Activated CD4-positive, alpha-beta T cell treated with anti-CD3 and anti-CD28 coated beads, Interleukin-2, amount 50 U/mL, for 48 hours (primary cell): ENCODE results near the gene PDGFRB.

Experiments
- DNase-seq, 2 experiments: peaks; one replicate each; pipeline ENCODE4 v3.0.0-alpha.2; 2020

Gene PDGFRB

GRCh38 chr5:150143350-150144245, 12.0 kb downstream of the PDGFRB start:
- DNase-seq: no peak

- DNase-seq: no peak
These were observed 12.7 kb downstream of the PDGFRB start for GRCh38 chr5:150142959-150143349.

- no peak for DNase-seq
These were observed 13.3 kb downstream of the PDGFRB start for GRCh38 chr5:150142185-150142958.

- DNase-seq: no peak
These were observed 14.0 kb downstream of the PDGFRB start for GRCh38 chr5:150141544-150142184.

GRCh38 chr5:150140830-150141229, 14.8 kb downstream of the PDGFRB start:
- DNase-seq: no peak

- DNase-seq: no peak
These were observed 16.3 kb downstream of the PDGFRB start for GRCh38 chr5:150139334-150139733.

- DNase-seq: no peak
These were observed 16.9 kb downstream of the PDGFRB start for GRCh38 chr5:150138551-150139265.

GRCh38 chr5:150137997-150138396, 17.6 kb downstream of the PDGFRB start:
- DNase-seq: no peak

GRCh38 chr5:150137168-150137957, 18.3 kb downstream of the PDGFRB start:
- no peak for DNase-seq

GRCh38 chr5:150136305-150137167, 19.1 kb downstream of the PDGFRB start:
- DNase-seq: no peak

GRCh38 chr5:150135557-150136304, 19.9 kb downstream of the PDGFRB start:
- no peak for DNase-seq

- DNase-seq: no peak
These were observed 21.5 kb downstream of the PDGFRB start for GRCh38 chr5:150134198-150134588.

GRCh38 chr5:150133581-150134197, 22.0 kb downstream of the PDGFRB start:
- no peak for DNase-seq

GRCh38 chr5:150132740-150133139, 22.9 kb downstream of the PDGFRB start:
- DNase-seq: no peak

GRCh38 chr5:150131978-150132694, 23.5 kb downstream of the PDGFRB start:
- no peak for DNase-seq

GRCh38 chr5:150131461-150131860, 24.2 kb downstream of the PDGFRB start:
- DNase-seq: no peak

- DNase-seq: no peak
These were observed 25.1 kb downstream of the PDGFRB start for GRCh38 chr5:150130493-150130922.

GRCh38 chr5:150129813-150130492, 25.7 kb downstream of the PDGFRB start:
- DNase-seq: peak; percentile 55 to 69
